ENCODE data around the gene GRIN2C.

The GRIN2C gene

GRCh38 chr17:74861662-74862107, 2.0 kb upstream of the GRIN2C start:
- H3K9me3 ChIP-seq (ENCODE audit: control insufficient read depth, low read length) = no peaks in the 10 kb centered on the region
- H3K4me3 ChIP-seq (ENCODE audit: low read length) = peak overlapping the region; percentile 41
- no peaks in the 10 kb centered on the region for H3K36me3 ChIP-seq (ENCODE audit: control insufficient read depth, insufficient read depth, low read length, severe bottlenecking)
- peak; percentile 49 for DNase-seq (ENCODE audit: low read depth)
- peaks cover 30% of the 10 kb centered on the region for H3K27me3 ChIP-seq (replicated peaks; ENCODE audit: control insufficient read depth, insufficient read depth, low read length)
- peaks cover 5% of the 10 kb centered on the region for H3K4me1 ChIP-seq (ENCODE audit: control insufficient read depth, insufficient read depth, low read length)
- H3K9ac ChIP-seq (ENCODE audit: low read length) = no peak overlapping the region

- H3K9me3 ChIP-seq (ENCODE audit: control insufficient read depth, low read length) = no peaks in the 10 kb centered on the region
- H3K4me3 ChIP-seq (ENCODE audit: low read length) = no peak overlapping the region
- H3K27me3 ChIP-seq (replicated peaks; ENCODE audit: control insufficient read depth, insufficient read depth, low read length) = peaks cover 30% of the 10 kb centered on the region
- H3K4me1 ChIP-seq (ENCODE audit: control insufficient read depth, insufficient read depth, low read length) = peaks cover 5% of the 10 kb centered on the region
- H3K9ac ChIP-seq (ENCODE audit: low read length) = no peak overlapping the region
- DNase-seq (ENCODE audit: low read depth) = no peak
- no peaks in the 10 kb centered on the region for H3K36me3 ChIP-seq (ENCODE audit: control insufficient read depth, insufficient read depth, low read length, severe bottlenecking)
Measured at GRCh38 chr17:74860872-74861661, 1.4 kb upstream of the GRIN2C start.

GRCh38 chr17:74860229-74860871, 665 bp upstream of the GRIN2C start:
- Histone ChIP-seq H3K27me3 (replicated peaks; ENCODE audit: control insufficient read depth, insufficient read depth, low read length) (peaks cover 35% of the 10 kb centered on the region), H3K36me3 (ENCODE audit: control insufficient read depth, insufficient read depth, low read length, severe bottlenecking) (no peaks in the 10 kb centered on the region), H3K4me3 (ENCODE audit: low read length) (no peak overlapping the region), H3K4me1 (ENCODE audit: control insufficient read depth, insufficient read depth, low read length) (peaks cover 5% of the 10 kb centered on the region), H3K9ac (ENCODE audit: low read length) (no peak overlapping the region), H3K9me3 (ENCODE audit: control insufficient read depth, low read length) (no peaks in the 10 kb centered on the region)
- no peak for DNase-seq (ENCODE audit: low read depth)

- Histone ChIP-seq H3K4me1 (ENCODE audit: control insufficient read depth, insufficient read depth, low read length) (peaks cover 5% of the 10 kb centered on the region), H3K36me3 (ENCODE audit: control insufficient read depth, insufficient read depth, low read length, severe bottlenecking) (no peaks in the 10 kb centered on the region), H3K9ac (ENCODE audit: low read length) (no peak overlapping the region), H3K9me3 (ENCODE audit: control insufficient read depth, low read length) (no peaks in the 10 kb centered on the region), H3K4me3 (ENCODE audit: low read length) (no peak overlapping the region), H3K27me3 (replicated peaks; ENCODE audit: control insufficient read depth, insufficient read depth, low read length) (peaks cover 49% of the 10 kb centered on the region)
- no peak for DNase-seq (ENCODE audit: low read depth)
Measured at GRCh38 chr17:74858672-74859458, 820 bp downstream of the GRIN2C start.

GRCh38 chr17:74857191-74857590, 2.5 kb downstream of the GRIN2C start:
- Histone ChIP-seq H3K9ac (ENCODE audit: low read length) (no peak overlapping the region), H3K9me3 (ENCODE audit: control insufficient read depth, low read length) (no peaks in the 10 kb centered on the region), H3K36me3 (ENCODE audit: control insufficient read depth, insufficient read depth, low read length, severe bottlenecking) (no peaks in the 10 kb centered on the region), H3K27me3 (replicated peaks; ENCODE audit: control insufficient read depth, insufficient read depth, low read length) (peaks cover 62% of the 10 kb centered on the region), H3K4me1 (ENCODE audit: control insufficient read depth, insufficient read depth, low read length) (peaks cover 5% of the 10 kb centered on the region), H3K4me3 (ENCODE audit: low read length) (no peak overlapping the region)
- no peak for DNase-seq (ENCODE audit: low read depth)

GRCh38 chr17:74856112-74856511, 3.6 kb downstream of the GRIN2C start:
- Histone ChIP-seq H3K4me3 (ENCODE audit: low read length) (no peak overlapping the region), H3K9ac (ENCODE audit: low read length) (no peak overlapping the region), H3K36me3 (ENCODE audit: control insufficient read depth, insufficient read depth, low read length, severe bottlenecking) (no peaks in the 10 kb centered on the region), H3K4me1 (ENCODE audit: control insufficient read depth, insufficient read depth, low read length) (no peaks in the 10 kb centered on the region), H3K9me3 (ENCODE audit: control insufficient read depth, low read length) (no peaks in the 10 kb centered on the region), H3K27me3 (replicated peaks; ENCODE audit: control insufficient read depth, insufficient read depth, low read length) (peaks cover 72% of the 10 kb centered on the region)
- DNase-seq (ENCODE audit: low read depth) = no peak

GRCh38 chr17:74855323-74855722, 4.4 kb downstream of the GRIN2C start:
- no peak overlapping the region for H3K4me3 ChIP-seq (ENCODE audit: low read length)
- no peaks in the 10 kb centered on the region for H3K36me3 ChIP-seq (ENCODE audit: control insufficient read depth, insufficient read depth, low read length, severe bottlenecking)
- no peaks in the 10 kb centered on the region for H3K4me1 ChIP-seq (ENCODE audit: control insufficient read depth, insufficient read depth, low read length)
- no peak overlapping the region for H3K9ac ChIP-seq (ENCODE audit: low read length)
- peaks cover 75% of the 10 kb centered on the region for H3K27me3 ChIP-seq (replicated peaks; ENCODE audit: control insufficient read depth, insufficient read depth, low read length)
- no peak for DNase-seq (ENCODE audit: low read depth)
- H3K9me3 ChIP-seq (ENCODE audit: control insufficient read depth, low read length) = no peaks in the 10 kb centered on the region

- DNase-seq (ENCODE audit: low read depth) = no peak
- H3K27me3 ChIP-seq (replicated peaks; ENCODE audit: control insufficient read depth, insufficient read depth, low read length) = peaks cover 76% of the 10 kb centered on the region
- no peaks in the 10 kb centered on the region for H3K36me3 ChIP-seq (ENCODE audit: control insufficient read depth, insufficient read depth, low read length, severe bottlenecking)
- no peak overlapping the region for H3K9ac ChIP-seq (ENCODE audit: low read length)
- H3K4me1 ChIP-seq (ENCODE audit: control insufficient read depth, insufficient read depth, low read length) = no peaks in the 10 kb centered on the region
- H3K4me3 ChIP-seq (ENCODE audit: low read length) = no peak overlapping the region
- no peaks in the 10 kb centered on the region for H3K9me3 ChIP-seq (ENCODE audit: control insufficient read depth, low read length)
Measured at GRCh38 chr17:74854792-74855191, 4.9 kb downstream of the GRIN2C start.

- no peak for DNase-seq (ENCODE audit: low read depth)
- Histone ChIP-seq H3K9me3 (ENCODE audit: control insufficient read depth, low read length) (no peaks in the 10 kb centered on the region), H3K27me3 (replicated peaks; ENCODE audit: control insufficient read depth, insufficient read depth, low read length) (peaks cover 73% of the 10 kb centered on the region), H3K9ac (ENCODE audit: low read length) (no peak overlapping the region), H3K4me1 (ENCODE audit: control insufficient read depth, insufficient read depth, low read length) (no peaks in the 10 kb centered on the region), H3K36me3 (ENCODE audit: control insufficient read depth, insufficient read depth, low read length, severe bottlenecking) (no peaks in the 10 kb centered on the region), H3K4me3 (ENCODE audit: low read length) (no peak overlapping the region)
Measured at GRCh38 chr17:74853669-74854068, 6.0 kb downstream of the GRIN2C start.

GRCh38 chr17:74853048-74853397, 6.7 kb downstream of the GRIN2C start:
- no peaks in the 10 kb centered on the region for H3K36me3 ChIP-seq (ENCODE audit: control insufficient read depth, insufficient read depth, low read length, severe bottlenecking)
- H3K9ac ChIP-seq (ENCODE audit: low read length) = no peak overlapping the region
- no peak overlapping the region for H3K4me3 ChIP-seq (ENCODE audit: low read length)
- H3K4me1 ChIP-seq (ENCODE audit: control insufficient read depth, insufficient read depth, low read length) = no peaks in the 10 kb centered on the region
- H3K27me3 ChIP-seq (replicated peaks; ENCODE audit: control insufficient read depth, insufficient read depth, low read length) = peaks cover 70% of the 10 kb centered on the region
- DNase-seq (ENCODE audit: low read depth) = no peak
- no peaks in the 10 kb centered on the region for H3K9me3 ChIP-seq (ENCODE audit: control insufficient read depth, low read length)
